ENCODE measurements around the gene AK2.
"Not testable (repeated sequence)": the region's sequence is repeated elsewhere in the genome, so short reads cannot be mapped to it uniquely, and the experiment has no call there.

The AK2 gene

DNA sequence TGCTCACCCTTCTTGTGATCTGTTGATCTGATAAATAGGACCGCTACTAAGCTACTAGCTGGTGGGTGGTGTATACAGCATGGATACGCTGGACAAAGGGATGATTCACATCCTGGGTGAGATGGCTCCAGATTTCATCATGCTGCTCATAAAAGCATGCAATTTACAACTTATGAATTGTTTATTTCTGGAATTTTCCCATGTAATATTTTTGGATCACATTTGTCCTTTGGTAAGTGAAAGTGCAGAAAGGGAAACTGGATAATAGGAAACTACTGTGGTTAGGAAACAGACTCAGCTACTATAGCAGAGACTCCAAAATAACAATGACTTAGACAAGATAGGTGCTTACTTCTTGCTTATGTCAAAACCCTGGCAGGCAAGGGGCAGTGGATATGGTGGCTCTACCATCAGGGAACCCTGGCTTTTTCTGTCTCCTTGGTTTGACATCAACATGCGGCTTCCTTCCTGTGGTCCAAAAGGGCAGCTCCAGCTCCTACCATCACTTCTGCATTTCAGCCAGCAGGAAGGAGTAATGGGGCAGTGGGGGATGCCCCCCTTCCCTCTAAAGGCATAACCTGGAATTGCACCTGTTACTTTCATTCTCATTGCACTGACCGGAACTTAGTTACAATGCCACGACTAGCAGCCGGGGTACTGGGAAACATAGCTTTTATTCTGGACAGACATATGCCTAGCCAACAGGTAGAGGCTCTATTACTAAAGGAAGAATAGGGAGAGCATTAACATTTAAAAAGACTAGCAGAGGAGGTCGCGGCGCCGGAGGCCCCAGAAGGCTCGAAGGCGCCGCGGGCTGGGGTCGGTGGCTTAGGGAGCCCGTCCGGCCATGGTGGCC is 13.8 kb upstream of the AK2 start:
- DNase-seq (ENCODE audit: low spot score) = no peak

- no peak for DNase-seq (ENCODE audit: low spot score)
Measured at GRCh38 chr1:33049371-33049770, 12.7 kb upstream of the AK2 start.

GRCh38 chr1:33048426-33048825 is 11.7 kb upstream of the AK2 start:
- no peak for DNase-seq (ENCODE audit: low spot score)

- no peak for DNase-seq (ENCODE audit: low spot score)
Measured at GRCh38 chr1:33047839-33048305, 11.2 kb upstream of the AK2 start.

DNA sequence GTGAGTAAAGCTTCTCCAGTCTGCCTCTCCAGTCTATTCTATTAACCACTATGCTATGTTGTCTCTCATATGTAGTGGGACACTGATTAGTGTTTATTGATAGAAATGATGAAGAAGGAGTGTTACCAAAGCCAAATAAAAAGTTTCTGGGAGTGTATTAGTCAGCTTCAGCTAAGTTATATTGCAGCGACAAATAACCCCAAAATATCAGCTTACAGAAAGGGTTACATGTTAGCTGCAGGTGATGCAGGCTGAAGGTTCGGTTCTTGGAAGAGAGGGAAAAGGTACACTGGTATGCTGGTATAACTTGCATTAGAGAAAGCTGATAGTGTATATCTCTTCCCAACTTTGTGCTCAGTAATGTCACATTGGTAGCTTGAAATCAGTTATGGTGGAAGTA is 10.6 kb upstream of the AK2 start:
- no peak for DNase-seq (ENCODE audit: low spot score)

GRCh38 chr1:33046234-33046633 is 9.6 kb upstream of the AK2 start:
- DNase-seq (ENCODE audit: low spot score) = not testable (repeated sequence)

DNA sequence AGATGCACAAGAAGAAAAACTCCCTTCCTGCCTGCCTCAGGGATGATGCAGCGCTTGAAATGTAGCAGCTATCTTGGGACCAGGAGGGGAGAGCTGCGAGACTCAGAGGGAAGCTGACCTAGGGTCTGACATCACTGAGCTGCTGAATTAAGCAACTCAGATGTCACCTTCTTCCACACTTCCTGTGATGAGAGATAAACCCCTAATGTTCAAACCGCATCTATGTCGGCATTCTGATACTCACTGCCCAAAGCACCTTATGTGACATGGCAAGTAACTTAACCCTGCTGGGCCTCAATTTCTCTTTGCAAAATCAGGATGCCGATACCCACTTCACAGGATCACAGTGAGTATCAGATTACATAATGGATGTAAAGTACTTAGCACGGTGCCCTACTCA is 9.1 kb upstream of the AK2 start:
- peak; percentile 49 for DNase-seq (ENCODE audit: low spot score)

- no peak for DNase-seq (ENCODE audit: low spot score)
Measured at GRCh38 chr1:33045246-33045645, 8.6 kb upstream of the AK2 start.

- DNase-seq (ENCODE audit: low spot score) = no peak
Measured at GRCh38 chr1:33043267-33044092, 6.8 kb upstream of the AK2 start.

GRCh38 chr1:33042831-33043230 is 6.1 kb upstream of the AK2 start:
- no peak for DNase-seq (ENCODE audit: low spot score)

DNA sequence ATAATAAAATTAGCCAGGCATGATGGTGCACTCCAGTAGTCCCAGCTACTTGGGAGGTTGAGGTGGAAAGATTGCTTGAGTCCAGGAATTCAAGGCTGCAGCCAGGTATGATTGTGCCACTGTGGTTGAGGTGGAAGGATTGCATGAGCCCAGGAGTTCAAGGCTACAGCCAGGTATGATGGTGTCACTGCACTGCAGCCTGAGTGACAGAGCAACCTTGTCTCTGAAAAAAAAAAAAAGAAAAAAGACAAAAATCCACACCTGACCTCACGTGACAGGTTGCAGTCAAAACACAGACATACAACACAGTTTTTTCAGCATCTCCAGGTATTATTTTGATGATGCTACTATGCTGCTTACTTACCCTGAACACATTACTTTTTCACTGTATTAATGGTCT is 4.3 kb upstream of the AK2 start:
- DNase-seq (ENCODE audit: low spot score) = no peak

DNA sequence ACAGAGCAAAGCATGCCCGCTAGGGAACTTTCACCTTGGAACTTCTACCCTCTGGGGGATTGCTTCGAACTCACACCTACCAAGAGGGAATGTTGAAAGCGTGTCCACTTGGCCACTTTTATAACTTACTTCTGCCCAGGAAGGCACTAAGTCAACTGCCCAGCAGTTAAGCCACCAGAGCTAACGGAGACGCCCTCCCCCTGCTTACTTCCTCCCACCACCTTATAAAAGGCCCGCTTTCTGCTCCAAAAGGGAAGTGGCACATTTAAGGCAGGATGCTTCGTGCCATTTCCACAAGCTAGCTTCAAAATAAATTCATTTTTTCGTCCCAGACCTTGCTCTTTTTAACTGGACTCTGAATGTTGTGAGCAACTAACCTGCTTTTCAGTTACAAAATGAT is 3.2 kb upstream of the AK2 start:
- DNase-seq (ENCODE audit: low spot score) = no peak

DNA sequence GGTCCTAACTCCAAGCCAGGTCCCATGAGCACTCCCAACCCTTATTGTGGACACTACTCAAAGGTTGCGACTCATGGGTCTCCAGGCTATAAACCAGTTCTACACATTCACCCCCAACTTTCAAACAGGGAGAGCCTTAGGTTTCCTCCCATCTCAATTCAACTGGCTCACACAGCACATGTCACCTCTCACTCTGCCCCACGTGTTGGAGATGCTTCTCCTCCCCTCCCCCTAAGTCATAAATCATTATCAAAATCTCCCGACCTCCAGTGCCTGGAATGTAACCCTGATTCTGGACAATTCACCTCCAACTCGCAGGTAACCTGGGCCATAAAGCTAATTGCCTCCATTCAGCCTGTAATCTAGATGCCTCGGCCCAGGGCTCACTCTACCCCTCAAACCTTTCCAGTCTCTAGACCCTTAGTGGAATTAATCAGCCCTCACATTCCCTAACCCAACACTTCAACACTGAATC is 595 bp downstream of the AK2 start:
- DNase-seq (ENCODE audit: low spot score) = peak; percentile 34

- no peak for DNase-seq (ENCODE audit: low spot score)
Measured at GRCh38 chr1:33032126-33032869, 4.4 kb downstream of the AK2 start.

DNA sequence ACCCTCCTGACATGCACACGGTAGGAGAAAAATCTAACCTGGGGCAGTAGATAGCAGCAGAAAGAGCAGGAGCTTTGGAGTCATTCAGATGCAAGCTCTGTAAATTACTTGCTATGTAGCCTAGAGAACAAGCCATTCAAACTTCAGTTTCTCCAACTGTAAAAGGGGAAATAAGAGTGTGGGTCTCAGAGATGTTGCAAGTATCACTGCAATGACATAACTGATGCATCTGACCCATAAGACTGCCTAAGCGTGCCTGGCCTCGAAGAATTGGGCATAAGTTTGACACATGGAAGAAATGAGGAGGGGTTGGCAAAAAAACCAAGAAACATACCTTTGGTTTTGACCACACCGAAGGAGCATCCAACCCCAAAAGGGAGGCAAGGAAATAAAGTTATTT is 5.2 kb downstream of the AK2 start:
- DNase-seq (ENCODE audit: low spot score) = no peak

- no peak for DNase-seq (ENCODE audit: low spot score)
Measured at GRCh38 chr1:33030575-33030974, 6.1 kb downstream of the AK2 start.

- no peak for DNase-seq (ENCODE audit: low spot score)
Measured at GRCh38 chr1:33029921-33030320, 6.8 kb downstream of the AK2 start.

DNA sequence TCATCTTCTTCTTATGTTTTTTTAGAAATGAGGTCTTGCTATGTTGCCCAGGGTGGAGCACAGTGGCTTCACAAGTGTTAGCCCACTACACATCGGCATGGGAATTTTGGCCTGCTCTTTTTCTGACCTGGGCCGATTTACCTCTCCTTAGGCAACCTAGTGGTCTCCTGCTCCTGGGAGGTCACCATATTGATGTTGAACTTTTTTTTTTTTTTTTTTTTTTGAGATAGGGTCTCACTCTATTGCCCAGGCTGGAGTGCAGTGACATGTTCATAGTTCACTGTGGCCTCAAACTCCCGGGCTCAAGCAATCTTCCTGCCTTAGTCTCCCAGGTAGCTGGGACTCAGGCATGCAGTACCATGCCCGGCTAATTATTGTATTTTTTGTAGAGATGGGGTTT is 7.5 kb downstream of the AK2 start:
- DNase-seq (ENCODE audit: low spot score) = no peak

GRCh38 chr1:33025761-33026160 is 10.9 kb downstream of the AK2 start:
- no peak for DNase-seq (ENCODE audit: low spot score)

DNA sequence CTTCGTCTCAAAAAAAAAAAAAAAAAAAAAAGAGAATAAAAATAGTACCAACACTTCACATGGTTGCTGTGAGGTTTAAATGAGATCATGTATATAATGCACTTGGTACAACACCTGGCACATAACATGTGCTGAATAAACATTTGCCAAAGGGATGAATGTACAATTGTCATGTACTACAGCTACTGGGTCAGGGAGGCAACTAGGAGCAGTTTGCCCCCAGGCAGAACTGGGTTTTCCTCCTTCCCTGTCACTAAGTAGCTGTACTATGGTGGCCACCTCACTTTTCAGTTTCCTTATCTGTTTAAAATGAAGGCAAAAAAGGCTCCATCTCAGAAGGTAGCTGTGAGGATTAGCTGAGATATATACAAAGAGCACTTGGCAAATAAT is 11.5 kb downstream of the AK2 start:
- DNase-seq (ENCODE audit: low spot score) = no peak

DNA sequence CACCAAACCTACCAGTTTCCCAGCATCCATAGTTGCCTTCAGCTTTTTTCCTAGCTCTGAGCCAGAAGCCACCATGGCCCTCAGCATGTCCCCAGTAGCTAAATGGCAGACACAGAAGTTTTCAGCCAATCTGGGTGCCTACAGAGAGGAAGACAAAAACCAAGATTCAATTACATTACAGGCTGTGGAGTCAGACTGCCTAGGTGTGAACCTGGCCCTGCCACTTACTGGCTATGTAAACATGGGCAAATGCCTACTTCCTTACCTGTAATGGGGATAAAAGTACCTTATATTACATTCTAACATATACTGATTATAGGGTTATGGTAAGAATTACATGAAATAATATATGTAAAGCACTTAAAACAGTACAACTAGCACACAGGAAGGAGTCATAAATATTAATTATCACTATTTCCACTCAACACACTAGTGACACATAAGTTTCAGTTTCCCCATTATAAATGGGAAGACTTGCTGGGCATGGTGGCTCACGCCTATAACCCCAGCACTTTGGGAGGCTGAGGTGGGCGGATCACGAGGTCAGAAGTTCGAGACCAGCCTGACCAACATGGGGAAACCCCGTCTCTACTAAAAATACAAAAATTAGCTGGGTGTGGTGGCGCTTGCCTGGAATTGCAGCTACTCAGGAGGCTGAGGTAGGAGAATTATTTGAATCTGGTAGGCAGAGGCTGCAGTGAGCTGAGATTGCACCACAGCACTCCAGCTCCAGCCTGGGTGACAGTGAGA is 12.1 kb downstream of the AK2 start:
- DNase-seq (ENCODE audit: low spot score) = peak; percentile 39

Data from activated CD4-positive, alpha-beta T cell treated with anti-CD3 and anti-CD28 coated beads, Interleukin-2, Interleukin-4, amounts not matched to agents 100 ng/mL and 50 ng/mL, durations not matched to agents 16 hours and 8 hours (primary cell).